IPS-11a (cell line): ENCODE results near the gene TPRX2.
"Not testable (repeated sequence)": the region's sequence is repeated elsewhere in the genome, so short reads cannot be mapped to it uniquely, and the experiment has no call there.

Source experiments
- H3K4me3 ChIP-seq: one replicate; pipeline ENCODE4 v1.5.1; 2013; ENCODE audit warnings: low read depth, low read length, control low read depth

The TPRX2 gene, protein sequence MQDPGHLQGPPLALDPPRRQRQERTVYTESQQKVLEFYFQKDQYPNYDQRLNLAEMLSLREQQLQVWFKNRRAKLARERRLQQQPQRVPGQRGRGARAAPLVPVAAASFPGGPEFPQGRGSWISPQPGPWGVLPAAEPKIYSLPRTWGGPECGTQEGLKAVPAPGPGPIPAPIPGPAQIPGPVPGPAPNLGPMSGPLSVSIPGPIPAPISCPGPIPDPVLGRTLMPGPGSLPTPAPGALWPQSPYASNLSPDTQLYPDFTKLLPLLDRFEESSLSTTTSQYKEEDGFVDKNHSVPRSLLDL

DNA sequence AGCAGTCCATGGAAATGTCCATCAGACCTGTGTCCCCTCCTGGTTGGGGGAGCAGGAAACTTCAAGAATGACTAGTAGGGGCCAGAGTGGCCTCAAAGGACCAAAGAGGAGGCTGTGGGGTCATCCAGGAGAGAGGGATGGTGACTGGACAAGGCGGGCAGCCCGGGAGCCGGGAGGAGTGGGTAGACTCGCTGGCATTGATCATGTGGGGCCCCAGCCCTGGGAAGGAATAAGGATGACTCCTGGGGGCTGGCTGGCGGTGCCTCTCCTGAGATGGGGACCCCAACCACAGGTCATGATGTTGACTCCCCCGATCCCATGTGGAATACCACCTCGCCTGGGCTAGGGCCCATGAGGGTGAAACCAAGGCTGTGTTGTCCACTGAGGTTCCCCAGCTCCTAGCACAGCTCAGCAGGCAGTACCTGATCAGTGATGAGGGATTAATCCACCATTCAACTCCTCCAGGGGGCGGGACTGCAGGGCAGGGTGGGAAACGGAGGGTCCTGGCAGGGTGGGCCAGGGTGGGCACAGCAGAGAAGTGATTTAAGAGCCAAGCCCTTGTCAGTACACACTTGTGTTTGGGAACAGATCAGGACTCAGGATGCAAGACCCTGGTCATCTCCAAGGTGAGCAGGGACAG, at the start of gene TPRX2:
Gene TPRX2, plus strand, starts transcription at position 590 of the 640 bp plus-strand sequence. Its CDS starts 12 bp downstream, at position 602.
- not testable (repeated sequence) for H3K4me3 ChIP-seq

DNA sequence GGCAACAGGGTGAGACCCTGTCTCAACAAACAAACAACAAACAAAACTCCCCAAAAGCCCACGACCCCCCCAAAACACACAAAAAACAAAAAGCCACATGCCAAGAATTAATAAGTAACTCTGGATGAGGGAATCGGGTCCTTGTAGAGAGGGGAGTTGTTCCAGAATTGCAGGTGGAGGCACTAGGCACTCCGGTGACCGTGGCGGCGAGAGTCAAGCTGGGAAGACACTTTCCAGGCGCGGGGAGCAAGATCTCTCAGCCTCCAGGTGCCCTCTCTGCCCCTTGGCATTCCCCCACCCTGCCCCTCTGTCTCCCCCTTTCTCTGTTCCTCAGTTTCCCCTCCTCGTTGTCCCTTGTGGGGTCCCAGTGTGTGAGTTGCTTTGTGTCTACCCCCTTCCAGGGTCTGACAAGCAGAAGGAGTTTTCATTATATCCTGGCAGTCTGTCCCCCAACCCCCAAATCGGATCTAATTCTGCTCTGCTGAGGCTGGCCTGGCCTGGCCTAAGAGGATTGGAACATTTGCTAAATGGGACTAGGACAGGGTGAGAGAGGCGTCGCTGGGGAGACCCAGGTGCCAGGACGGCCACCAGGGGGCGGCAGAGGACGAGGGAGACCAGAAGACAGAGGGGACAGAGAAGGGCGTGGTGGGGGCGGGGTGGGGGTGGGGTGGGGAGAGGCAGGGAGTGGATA, 45.6 kb upstream of the TPRX2 start:
- H3K4me3 ChIP-seq, result no peak overlapping the region

DNA sequence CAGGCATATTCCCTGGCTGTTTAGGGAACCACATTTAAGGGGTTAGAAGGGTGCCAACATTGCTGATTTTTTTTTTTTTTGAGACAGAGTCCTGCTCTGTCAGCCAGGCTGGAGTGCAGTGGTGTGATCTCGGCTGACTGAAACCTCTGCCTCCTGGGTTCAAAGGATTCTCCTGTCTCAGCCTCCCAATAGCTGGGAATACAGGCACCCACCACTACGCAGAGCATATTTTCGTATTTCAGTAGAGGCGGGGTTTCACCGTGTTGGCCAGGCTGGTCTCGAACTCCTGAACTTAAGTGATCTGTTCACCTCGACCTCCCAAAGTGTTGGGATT, 45.1 kb upstream of the TPRX2 start:
- H3K4me3 ChIP-seq, result no peak overlapping the region

DNA sequence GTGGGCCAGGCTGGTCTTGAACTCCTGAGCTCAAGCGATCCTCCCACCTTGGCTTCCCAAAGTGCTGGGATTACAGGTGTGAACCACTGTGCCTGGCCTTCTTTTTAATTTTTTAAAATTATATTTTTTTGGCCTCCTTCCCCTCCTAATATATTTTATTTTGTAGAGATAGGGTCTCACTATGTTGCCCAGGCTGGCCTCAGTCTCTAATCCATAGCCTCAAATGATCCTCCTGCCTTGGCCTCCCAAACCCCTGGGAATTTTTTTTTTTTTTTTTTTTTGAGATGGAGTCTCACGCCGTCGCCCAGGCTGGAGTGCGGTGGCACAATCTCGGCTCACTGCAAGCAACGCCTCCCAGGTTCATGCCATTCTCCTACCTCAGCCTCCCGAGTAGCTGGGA, 42.8 kb upstream of the TPRX2 start:
- H3K4me3 ChIP-seq, result not testable (repeated sequence)

DNA sequence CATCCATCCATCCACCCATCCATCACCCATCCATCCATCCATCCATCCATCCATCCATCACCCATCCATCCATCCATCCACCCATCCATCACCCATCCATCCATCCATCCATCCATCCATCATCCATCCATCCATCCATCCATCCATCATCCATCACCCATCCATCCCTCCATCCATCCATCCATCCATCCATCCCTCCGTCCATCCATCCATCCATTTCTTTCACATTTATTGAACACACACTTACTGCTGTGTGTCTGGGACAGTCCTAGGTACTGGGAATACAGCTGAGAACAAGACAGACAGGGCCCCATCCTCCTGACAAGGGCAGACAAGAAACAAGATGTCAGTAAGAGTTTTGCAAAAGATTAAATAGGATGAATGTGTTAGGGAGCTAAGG, 40.8 kb upstream of the TPRX2 start:
- H3K4me3 ChIP-seq, result not testable (repeated sequence)

DNA sequence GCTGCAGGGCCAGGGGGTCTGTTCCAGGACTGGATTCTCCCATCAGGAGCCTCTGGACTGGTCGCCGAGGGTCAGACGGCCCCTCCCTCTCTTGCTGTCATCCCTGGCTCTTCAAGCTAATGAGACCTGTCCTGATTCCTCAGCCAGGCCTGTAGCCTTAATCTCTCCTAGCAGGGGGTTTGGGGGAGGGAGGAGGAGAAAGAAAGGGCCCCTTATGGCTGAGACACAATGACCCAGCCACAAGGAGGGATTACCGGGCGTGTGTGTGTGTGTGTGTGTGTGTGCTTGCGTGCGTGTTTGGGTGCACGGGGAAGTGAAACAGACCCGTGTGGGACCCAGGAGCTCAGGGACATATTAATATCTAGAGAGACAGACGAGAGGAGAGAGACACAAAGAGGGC, 39.2 kb upstream of the TPRX2 start:
- H3K4me3 ChIP-seq, result no peak overlapping the region

DNA sequence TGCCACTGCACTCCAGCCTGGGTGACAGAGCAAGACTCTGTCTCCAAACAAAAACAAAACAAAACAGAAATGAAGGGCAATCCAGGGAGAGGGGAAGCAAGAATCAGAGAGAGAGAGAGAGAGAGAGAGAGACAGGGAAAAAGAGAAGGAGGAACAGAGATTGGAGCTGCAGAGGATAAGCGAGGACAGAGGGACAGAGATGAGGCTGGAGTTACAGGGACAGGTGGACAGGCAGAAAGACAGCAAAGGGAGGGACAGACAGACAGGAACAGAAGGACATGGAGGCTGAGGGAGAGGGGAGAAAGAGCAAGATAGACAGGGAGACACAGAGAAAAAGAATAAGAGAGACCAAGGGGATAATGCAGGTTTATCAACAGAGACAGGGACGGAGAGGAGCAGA, 38.6 kb upstream of the TPRX2 start:
- no peak overlapping the region for H3K4me3 ChIP-seq

DNA sequence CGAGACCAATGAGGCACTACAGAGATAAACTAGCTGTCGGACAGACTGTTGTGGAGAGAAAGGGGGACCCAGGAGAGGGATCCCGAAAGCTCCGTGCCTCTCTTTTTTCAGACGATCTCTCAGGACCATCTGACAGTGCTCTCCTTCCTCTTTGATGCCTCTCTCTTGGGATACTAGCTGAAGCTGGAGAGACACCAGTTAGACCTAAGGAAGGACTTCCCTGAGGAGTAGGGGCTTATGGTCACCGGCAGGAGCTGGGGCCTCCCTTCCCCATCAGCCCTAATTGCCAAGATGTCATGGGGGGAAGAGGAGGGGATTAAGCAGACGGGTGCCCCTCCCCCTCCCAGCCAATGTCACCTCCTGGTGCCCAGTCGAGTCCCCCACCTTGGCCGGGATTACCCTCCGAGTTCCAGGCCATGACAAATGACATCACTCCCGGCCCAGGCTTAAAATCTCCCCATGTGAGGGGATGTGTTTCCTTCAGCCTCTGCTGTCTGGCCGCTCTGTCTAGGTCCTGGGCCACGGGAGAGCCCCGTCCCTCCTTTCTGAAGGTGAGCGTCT, 37.5 kb upstream of the TPRX2 start, which contains the start of gene CRX:
Gene CRX, plus strand, starts transcription at position 478 of the 561 bp plus-strand sequence. CDS start 12,507 bp downstream, outside the sequence.
- no peak within 1 kb of the TSS for H3K4me3 ChIP-seq

DNA sequence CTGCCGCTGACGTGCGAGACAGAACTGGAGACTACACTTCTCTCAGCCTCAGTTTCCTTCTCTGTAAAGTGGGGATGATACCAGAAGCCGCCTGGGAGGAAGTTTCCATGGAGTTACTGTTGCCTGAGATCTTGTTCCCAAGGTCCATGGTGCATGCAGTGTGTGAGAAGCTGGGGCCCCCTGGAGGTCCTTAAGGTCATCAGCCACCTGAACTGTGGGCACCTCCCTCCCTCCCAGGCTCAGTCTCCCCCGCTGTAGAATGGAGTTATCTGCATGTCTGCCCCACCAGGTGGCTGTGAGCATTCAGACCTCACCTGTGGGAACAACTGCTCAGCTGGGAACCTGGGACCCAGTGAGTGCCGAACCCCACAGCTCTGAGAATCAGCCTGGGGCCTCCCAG, 34.6 kb upstream of the TPRX2 start:
- H3K4me3 ChIP-seq, result no peak overlapping the region

DNA sequence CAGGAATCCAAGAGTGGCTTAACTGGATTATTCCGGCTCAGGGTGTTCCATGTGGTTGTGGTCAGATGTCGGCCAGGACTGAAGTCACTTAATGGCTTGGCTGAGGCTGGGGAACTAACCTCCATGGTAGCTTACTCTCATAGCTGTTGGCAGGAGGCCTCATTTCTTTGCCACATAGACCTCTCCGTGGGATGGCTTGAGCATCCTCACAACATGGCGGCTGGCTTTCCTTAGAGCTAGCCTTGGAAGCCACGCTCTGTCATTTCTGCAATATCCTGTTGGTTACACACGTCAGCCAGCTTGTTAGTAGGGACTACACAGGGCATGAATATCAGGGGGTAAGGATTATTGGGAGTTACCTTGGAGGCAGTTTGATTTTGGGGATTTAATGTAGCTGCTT, 32.2 kb upstream of the TPRX2 start:
- no peak overlapping the region for H3K4me3 ChIP-seq

DNA sequence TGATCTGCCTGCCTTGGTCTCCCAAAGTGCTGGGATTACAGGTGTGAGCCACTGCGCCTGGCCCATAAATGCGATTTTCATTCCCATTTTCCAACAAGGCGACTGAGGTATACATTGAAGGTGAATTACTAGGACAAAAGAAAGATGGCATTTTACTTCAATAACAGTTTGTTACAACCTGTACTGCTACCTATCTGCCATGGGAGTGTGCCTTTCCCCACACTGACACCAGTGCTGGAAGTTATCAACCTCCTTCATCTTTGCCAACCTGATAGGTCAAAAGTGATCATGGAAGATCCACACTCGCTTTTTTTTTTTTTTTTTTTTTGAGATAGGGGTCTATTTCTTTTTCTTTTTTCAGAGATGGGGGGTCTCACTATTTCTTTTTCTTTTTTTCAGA, 26.3 kb upstream of the TPRX2 start:
- no peak overlapping the region for H3K4me3 ChIP-seq

DNA sequence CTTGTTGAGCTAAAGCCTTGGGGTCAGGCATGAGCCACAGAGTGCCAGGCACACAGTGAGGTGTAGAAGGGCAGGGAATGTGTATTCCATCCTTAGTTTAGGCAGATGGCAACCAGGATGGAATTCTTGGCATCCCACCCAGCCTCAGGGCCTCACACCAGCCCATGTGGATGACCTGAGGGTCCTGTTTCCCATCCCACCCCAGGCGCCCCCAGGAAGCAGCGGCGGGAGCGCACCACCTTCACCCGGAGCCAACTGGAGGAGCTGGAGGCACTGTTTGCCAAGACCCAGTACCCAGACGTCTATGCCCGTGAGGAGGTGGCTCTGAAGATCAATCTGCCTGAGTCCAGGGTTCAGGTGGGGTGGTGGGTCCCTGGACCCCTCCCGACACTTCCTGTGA, 23.0 kb upstream of the TPRX2 start:
- H3K4me3 ChIP-seq, result no peak overlapping the region

DNA sequence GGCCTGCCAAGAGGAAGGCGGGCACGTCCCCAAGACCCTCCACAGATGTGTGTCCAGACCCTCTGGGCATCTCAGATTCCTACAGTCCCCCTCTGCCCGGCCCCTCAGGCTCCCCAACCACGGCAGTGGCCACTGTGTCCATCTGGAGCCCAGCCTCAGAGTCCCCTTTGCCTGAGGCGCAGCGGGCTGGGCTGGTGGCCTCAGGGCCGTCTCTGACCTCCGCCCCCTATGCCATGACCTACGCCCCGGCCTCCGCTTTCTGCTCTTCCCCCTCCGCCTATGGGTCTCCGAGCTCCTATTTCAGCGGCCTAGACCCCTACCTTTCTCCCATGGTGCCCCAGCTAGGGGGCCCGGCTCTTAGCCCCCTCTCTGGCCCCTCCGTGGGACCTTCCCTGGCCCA, 19.6 kb upstream of the TPRX2 start:
- no peak overlapping the region for H3K4me3 ChIP-seq

DNA sequence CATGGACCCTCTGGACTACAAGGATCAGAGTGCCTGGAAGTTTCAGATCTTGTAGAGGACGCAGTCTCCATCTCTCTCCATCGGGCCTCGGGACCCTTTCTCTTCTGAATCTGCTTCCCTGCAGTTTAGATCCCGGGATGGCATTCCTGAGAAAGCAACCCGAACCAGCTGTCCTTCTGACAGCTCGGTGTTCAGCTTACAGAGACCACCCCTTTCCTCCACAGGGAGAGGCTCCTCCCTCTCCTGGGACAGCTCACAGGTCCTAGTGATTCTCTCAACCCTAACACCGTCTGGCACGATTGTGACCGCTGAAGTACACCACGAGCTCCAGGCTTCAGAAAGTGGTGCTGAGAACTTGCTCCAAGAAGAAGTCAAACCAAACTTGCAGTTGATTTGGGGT, 19.1 kb upstream of the TPRX2 start:
- H3K4me3 ChIP-seq, result no peak overlapping the region

DNA sequence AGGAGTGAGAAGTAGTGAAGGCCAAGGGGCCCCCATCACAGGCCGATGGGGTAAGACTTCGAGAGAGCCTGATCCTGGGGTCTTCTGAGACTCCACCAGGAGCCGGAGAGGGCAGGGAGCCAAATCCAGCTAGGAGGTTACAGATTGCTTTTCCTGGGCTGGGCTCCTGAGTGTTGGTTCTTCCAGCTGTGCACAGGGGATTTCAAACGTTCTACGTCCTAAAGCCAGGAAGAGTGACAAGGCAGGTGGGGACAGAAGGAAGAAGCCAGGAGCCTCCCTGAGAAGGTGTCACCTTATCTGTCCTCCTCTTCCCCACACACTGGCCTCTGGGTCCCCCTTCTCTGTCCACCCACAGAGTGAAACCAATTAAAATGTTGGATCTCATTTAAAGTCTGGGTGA, 16.1 kb upstream of the TPRX2 start:
- H3K4me3 ChIP-seq, result no peak overlapping the region

DNA sequence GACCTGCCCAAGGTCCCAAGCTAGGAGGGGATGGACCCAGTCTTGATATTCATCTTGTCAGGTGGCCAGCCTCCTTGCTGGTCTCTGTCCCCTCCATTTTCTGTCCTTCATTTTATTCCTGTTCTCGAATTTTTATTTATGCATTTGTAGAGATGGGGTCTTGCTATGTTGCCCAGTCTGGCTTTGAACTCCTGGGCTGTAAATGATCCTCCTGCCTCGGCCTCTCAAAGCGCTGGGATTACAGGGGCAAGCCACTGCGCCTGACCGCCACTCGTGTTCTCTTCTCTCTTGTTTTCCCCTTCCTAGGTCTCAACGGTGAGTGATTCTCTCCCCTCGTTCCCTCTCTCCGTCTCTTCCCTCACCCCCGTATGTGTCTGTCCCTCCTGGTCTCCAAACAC, 10.6 kb upstream of the TPRX2 start:
- H3K4me3 ChIP-seq, result peak overlapping the region; percentile 25

DNA sequence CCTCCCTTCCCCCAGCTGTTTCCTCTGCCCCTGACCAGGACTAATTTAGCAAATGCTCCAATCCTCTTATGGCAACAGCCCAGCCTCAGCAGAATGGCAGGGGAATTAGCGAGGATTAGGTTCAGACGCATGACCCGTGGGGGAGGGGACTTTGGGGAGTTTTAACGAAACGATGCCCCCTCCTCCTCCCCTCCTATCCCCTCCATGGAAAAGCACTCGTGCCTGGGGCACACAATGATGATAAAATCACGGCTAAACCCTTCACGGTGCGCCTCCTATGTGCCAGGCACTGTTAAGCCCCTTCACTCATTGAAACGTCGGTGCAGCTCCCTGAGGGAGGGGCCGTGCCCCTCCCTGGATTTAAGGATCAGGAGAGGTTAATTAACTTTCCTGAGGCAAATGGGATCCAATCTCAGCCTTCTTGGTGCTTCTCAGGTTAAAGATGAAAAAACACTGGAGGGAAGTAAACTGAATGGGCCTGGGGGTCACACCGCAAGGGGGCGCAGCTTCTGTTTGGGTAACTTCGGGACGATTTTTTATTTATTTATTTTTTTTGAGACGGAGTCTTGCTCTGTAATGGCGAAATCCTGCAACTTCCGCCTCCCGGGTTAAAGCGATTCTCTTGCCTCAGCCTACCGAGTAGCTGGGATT, 10.1 kb upstream of the TPRX2 start:
- H3K4me3 ChIP-seq, result peak overlapping the region; percentile 25

DNA sequence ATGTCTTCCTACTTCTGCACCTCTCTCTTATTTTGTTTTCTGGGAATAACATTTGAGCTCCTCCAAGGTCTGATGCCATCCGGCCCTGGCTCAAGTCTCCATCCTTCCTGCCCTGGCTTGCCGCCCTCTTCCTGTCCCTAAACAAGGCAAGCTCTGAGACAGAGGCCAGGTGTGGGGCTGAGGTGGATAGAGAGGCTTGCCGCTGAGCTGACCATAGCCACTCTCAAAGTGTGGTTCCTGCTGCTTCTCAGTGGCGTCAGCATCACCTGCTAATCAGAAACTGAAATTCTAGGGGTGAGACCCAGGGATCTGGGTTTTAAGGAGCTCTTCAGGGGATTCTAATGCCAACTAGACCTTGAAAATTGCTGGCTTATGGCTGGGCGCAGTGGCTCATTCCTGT, 6.0 kb upstream of the TPRX2 start:
- H3K4me3 ChIP-seq, result no peak overlapping the region

DNA sequence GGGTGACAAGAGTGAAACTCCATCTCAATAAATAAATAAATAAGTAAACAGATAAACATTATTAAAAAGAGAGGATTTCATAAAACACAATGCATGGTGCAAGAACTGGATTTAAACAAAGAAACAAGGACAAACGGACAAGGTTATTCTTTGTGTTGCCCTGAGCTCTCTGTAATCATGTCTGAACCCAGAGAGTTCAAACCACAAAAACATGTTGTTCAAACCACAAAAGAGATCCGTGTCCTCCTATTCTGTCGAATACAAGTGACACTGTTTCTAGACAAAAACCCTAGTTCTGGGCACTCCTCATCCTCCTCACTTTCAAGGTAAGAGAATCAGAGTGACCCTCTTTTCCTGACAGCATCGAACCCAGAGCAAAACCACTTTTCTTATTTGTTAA, 4.6 kb upstream of the TPRX2 start:
- no peak overlapping the region for H3K4me3 ChIP-seq

DNA sequence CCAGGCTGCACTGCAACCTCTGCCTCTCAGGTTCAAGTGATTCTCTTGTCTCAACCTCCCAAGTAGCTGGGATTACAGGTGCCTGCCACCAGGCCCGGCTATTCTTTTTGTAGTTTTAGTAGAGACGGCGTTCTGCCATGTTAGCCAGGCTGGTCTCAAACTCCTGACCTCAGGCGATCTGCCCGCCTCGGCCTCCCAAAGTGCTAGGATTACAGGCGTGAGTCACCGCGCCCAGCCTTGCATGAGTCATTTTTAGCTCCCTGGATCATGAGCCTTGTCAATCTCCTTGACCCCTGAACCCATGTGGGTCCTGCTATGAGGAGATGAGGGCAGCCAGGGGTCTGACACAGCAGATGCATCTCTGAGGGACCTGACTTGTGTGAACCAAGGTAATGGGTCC, 804 bp upstream of the TPRX2 start:
- H3K4me3 ChIP-seq, result not testable (repeated sequence)

DNA sequence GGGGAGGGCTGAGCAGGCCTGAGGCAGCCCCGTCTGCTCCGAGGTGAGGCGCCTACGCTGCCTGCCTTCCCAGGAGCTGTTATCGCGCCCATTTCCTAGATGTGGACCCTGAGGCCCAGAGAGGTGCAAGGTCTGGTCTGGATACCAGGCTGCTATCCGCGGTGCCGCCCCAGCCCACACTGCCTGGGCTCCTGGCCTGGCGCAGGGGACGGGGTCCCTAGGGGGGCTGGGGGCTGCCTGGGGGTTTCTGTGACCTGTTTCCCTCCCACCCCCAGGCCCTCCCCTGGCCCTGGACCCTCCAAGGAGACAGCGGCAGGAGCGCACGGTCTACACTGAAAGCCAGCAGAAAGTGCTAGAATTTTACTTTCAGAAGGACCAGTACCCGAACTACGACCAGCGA, 803 bp downstream of the TPRX2 start:
- not testable (repeated sequence) for H3K4me3 ChIP-seq
